GM18870 (cell line): ENCODE results near the gene WDR7.
A peak's percentile ranks its signal among the peaks of the same experiment; 100 is the strongest.

Source experiments
- ATAC-seq: cut with Tn5 transposase; IDR thresholded peaks from one replicate; pipeline ENCODE4 v1.9.1; 2021; ENCODE audit warnings: moderate library complexity; ENCODE audit not compliant: unreplicated experiment

WDR7 gene

GRCh38 chr18:56983275-56983992 lies 332.3 kb downstream of the WDR7 start:
- ATAC-seq = no peak

GRCh38 chr18:56984731-56985130 lies 333.6 kb downstream of the WDR7 start:
- no peak for ATAC-seq

GRCh38 chr18:56986829-56987228 lies 335.7 kb downstream of the WDR7 start:
- no peak for ATAC-seq

GRCh38 chr18:56987236-56987635 lies 336.1 kb downstream of the WDR7 start:
- ATAC-seq = no peak

GRCh38 chr18:56988022-56988421 lies 336.9 kb downstream of the WDR7 start:
- no peak for ATAC-seq

- no peak for ATAC-seq
Observed at GRCh38 chr18:56990678-56991077, 339.5 kb downstream of the WDR7 start.

- no peak for ATAC-seq
Observed at GRCh38 chr18:56992777-56993176, 341.6 kb downstream of the WDR7 start.

- ATAC-seq = no peak
Observed at GRCh38 chr18:56995579-56996188, 344.5 kb downstream of the WDR7 start.

- no peak for ATAC-seq
Observed at GRCh38 chr18:56997200-56997599, 346.0 kb downstream of the WDR7 start.

- ATAC-seq = no peak
Observed at GRCh38 chr18:56999823-57000222, 348.7 kb downstream of the WDR7 start.

- ATAC-seq = no peak
Observed at GRCh38 chr18:57002627-57003026, 351.5 kb downstream of the WDR7 start.

- no peak for ATAC-seq
Observed at GRCh38 chr18:57003342-57003741, 352.2 kb downstream of the WDR7 start.

GRCh38 chr18:57004366-57005121 lies 353.4 kb downstream of the WDR7 start:
- peak; percentile 96 for ATAC-seq

GRCh38 chr18:57008001-57008686 lies 357.0 kb downstream of the WDR7 start:
- ATAC-seq = no peak

GRCh38 chr18:57009844-57010243 lies 358.7 kb downstream of the WDR7 start:
- no peak for ATAC-seq

GRCh38 chr18:57014772-57015413 lies 363.7 kb downstream of the WDR7 start:
- no peak for ATAC-seq

GRCh38 chr18:57015451-57015850 lies 364.3 kb downstream of the WDR7 start:
- no peak for ATAC-seq

GRCh38 chr18:57018845-57019244 lies 367.7 kb downstream of the WDR7 start:
- no peak for ATAC-seq

GRCh38 chr18:57022716-57023115 lies 371.6 kb downstream of the WDR7 start:
- ATAC-seq = no peak

- no peak for ATAC-seq
Observed at GRCh38 chr18:57023275-57023882, 372.2 kb downstream of the WDR7 start.

- no peak for ATAC-seq
Observed at GRCh38 chr18:57025540-57025939, 374.4 kb downstream of the WDR7 start.
